Panc1 (cell line): ENCODE measurements around the gene MVD. TPM values are rescaled to one million over a fixed set of nuclear protein-coding genes. Genes with fewer than 3 reads are reported as not detected.

Experiments used
- ATAC-seq: fragments of 200-7000 bp; cut with Tn5 transposase; 2 replicates; pipeline ENCODE4 v1.9.1; 2020; ENCODE audit warnings: mild to moderate bottlenecking, moderate library complexity
- BruUV-seq: library from RNA; stranded (reverse); fragments of 400-500 nt; replicated peaks from 2 replicates; lab custom pipeline; 2021; lab: Mats Ljungman, UMichigan
- CTCF ChIA-PET: fragments of 300-600 bp; sonication (Branson Sonifier 250); formaldehyde crosslinking; loops from one replicate; lab custom pipeline; 2022; ENCODE audit warnings: antibody characterized with exemption; lab: Charles Lee
- POLR2A ChIA-PET: fragments of 300-600 bp; sonication (Branson Sonifier 250); formaldehyde crosslinking; loops from one replicate; lab custom pipeline; 2022; ENCODE audit warnings: antibody characterized with exemption; lab: Charles Lee
- DNase-seq: peaks from one replicate; pipeline ENCODE4 v3.0.0-alpha.2; 2010; ENCODE audit warnings: low read depth, low spot score
- H3K27ac ChIP-seq: 2 replicates; pipeline ENCODE4 v1.5.1; 2011; ENCODE audit warnings: mild to moderate bottlenecking, low read length, inconsistent platforms
- H3K27me3 ChIP-seq: fragments of 200-500 bp; sonication (Bioruptor generic); 2 replicates; pipeline ENCODE4 v1.6.0; 2014; ENCODE audit warnings: low read length, inconsistent platforms; ENCODE audit not compliant: control insufficient read depth, insufficient read depth
- H3K36me3 ChIP-seq: fragments of 200-500 bp; sonication (Bioruptor generic); 2 replicates; pipeline ENCODE4 v1.5.1; 2014; ENCODE audit warnings: inconsistent platforms, mild to moderate bottlenecking, low read length, moderate library complexity; ENCODE audit not compliant: control insufficient read depth, insufficient read depth
- H3K4me1 ChIP-seq: 2 replicates; pipeline ENCODE4 v1.5.1; 2011; ENCODE audit warnings: inconsistent platforms, mild to moderate bottlenecking, low read length, moderate library complexity; ENCODE audit not compliant: control insufficient read depth, insufficient read depth
- H3K4me3 ChIP-seq, 2 experiments: 2 replicates each; pipeline ENCODE4 v1.5.1; 2011 to 2012; ENCODE audit warnings: low read depth in 2 of 2, low read length in 2 of 2, mild to moderate bottlenecking in 2 of 2, inconsistent platforms in 1 of 2, moderate library complexity in 1 of 2
- H3K9me3 ChIP-seq: fragments of 200-500 bp; sonication (Bioruptor generic); 2 replicates; pipeline ENCODE4 v1.5.1; 2014; ENCODE audit warnings: low read depth, mild to moderate bottlenecking, inconsistent platforms, low read length, moderate library complexity; ENCODE audit not compliant: control insufficient read depth, insufficient read depth
- CTCF ChIP-seq: fragments of 450-650 bp; IDR thresholded peaks from 2 replicates; pipeline ENCODE4 v1.5.1; 2017; ENCODE audit warnings: mild to moderate bottlenecking
- POLR2AphosphoS5 ChIP-seq: IDR thresholded peaks from 2 replicates; pipeline ENCODE4 v1.6.1; 2012; ENCODE audit warnings: mild to moderate bottlenecking, low read depth, low read length, moderate library complexity
- SIN3A ChIP-seq: IDR thresholded peaks from 2 replicates; pipeline ENCODE4 v1.6.1; 2012; ENCODE audit warnings: low read depth, mild to moderate bottlenecking, low read length, moderate library complexity, borderline replicate concordance; ENCODE audit not compliant: insufficient read depth
- TCF7L2 ChIP-seq: IDR thresholded peaks from 2 replicates; pipeline ENCODE4 v1.6.1; 2011; ENCODE audit warnings: mild to moderate bottlenecking, low read depth, low read length, inconsistent platforms
- in situ Hi-C: cut with HindIII; loops from 2 replicates; pipeline ENCODE4 v1.10.0; 2016; ENCODE audit warnings: low sequenced_read_pairs, low pct_unique_long_range_greater_than_20kb
- intact Hi-C: fragments of 100-400 bp; cut with micrococcal nuclease; formaldehyde crosslinking; loops from one replicate; pipeline ENCODE4 v1.10.0; 2022; ENCODE audit not compliant: unreplicated experiment
- total RNA-seq: library from RNA; stranded (reverse); gene quantifications from one replicate; pipeline ENCODE4 v1.2.1, GENCODE V29; 2021; ENCODE audit not compliant: unreplicated experiment
- TF ChIP-seq, protein P1 (sequence below), 2 experiments: IDR thresholded peaks; 2 replicates each; pipeline ENCODE4 v1.6.1; 2011 to 2012; ENCODE audit warnings: low read depth in 2 of 2, control low read depth in 1 of 2, low read length in 1 of 2, mild to moderate bottlenecking in 1 of 2, moderate library complexity in 1 of 2; ENCODE audit not compliant: insufficient read depth in 1 of 2

Gene MVD
- total RNA-seq, 1 experiment from 2014 or later, result 96.8 TPM

DNA sequence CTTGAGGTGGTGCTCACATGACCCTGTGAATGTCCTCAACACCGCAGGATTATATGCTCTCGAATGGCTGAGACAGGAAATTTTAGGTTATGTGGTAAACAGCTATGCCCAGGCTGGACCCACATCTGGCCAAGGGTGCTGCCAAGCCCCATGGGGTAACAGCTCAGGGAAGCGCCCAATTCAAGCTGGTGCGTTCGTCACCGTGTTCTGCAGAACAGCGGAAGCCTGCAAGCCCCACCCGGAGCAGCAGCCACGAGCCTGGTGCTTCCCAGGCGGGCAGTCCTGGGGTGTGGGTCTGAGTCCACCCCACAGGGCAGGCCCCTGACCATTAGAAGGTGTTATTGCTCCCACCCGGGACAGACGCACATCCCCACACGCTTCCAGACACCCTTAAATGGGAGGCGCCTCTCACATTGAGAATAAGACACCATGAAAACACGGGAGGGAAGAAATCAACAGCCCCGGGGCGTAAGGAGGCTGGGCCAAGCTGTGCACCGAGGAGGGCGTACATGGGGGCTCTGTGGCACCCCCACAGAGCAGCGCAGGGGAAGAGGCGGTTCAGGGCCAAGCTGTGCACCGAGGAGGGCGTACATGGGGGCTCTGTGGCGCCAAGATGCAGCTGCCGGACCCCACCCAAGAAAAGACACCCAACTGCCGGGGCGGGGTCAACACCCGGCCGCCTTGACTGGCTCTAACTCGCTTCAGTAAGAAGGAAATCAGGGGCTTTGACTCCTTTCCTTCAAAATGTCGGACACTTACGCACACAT is 9.1 kb downstream of the MVD start:
- Histone ChIP-seq H3K36me3 (peaks cover 6% of the 10 kb centered on the region; the same call in 1 of the 2 replicates), H3K4me1 (peaks cover 14% of the 10 kb centered on the region), H3K9me3 (no peaks in the 10 kb centered on the region), H3K27me3 (no peaks in the 10 kb centered on the region), H3K27ac (no peak overlapping the region), H3K4me3 (no peak overlapping the region)
- CTCF ChIA-PET, result no interaction called here
- no TSS peak for BruUV-seq
- TF ChIP-seq POLR2AphosphoS5 (no peak), SIN3A (no peak), CTCF (no peak), TCF7L2 (no peak)
- TF ChIP-seq, protein P1, sequence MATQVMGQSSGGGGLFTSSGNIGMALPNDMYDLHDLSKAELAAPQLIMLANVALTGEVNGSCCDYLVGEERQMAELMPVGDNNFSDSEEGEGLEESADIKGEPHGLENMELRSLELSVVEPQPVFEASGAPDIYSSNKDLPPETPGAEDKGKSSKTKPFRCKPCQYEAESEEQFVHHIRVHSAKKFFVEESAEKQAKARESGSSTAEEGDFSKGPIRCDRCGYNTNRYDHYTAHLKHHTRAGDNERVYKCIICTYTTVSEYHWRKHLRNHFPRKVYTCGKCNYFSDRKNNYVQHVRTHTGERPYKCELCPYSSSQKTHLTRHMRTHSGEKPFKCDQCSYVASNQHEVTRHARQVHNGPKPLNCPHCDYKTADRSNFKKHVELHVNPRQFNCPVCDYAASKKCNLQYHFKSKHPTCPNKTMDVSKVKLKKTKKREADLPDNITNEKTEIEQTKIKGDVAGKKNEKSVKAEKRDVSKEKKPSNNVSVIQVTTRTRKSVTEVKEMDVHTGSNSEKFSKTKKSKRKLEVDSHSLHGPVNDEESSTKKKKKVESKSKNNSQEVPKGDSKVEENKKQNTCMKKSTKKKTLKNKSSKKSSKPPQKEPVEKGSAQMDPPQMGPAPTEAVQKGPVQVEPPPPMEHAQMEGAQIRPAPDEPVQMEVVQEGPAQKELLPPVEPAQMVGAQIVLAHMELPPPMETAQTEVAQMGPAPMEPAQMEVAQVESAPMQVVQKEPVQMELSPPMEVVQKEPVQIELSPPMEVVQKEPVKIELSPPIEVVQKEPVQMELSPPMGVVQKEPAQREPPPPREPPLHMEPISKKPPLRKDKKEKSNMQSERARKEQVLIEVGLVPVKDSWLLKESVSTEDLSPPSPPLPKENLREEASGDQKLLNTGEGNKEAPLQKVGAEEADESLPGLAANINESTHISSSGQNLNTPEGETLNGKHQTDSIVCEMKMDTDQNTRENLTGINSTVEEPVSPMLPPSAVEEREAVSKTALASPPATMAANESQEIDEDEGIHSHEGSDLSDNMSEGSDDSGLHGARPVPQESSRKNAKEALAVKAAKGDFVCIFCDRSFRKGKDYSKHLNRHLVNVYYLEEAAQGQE (IDR thresholded peaks at IDR 0.05; ENCODE audit: insufficient read depth in 1 of 2, low read depth in 2 of 2, low read length in 1 of 2), result no peak
- ATAC-seq, result no peak
- no peak for DNase-seq
- in situ Hi-C loops, result no loop called here
- intact Hi-C loops, result no loop called here
- POLR2A ChIA-PET, result no interaction called here

DNA sequence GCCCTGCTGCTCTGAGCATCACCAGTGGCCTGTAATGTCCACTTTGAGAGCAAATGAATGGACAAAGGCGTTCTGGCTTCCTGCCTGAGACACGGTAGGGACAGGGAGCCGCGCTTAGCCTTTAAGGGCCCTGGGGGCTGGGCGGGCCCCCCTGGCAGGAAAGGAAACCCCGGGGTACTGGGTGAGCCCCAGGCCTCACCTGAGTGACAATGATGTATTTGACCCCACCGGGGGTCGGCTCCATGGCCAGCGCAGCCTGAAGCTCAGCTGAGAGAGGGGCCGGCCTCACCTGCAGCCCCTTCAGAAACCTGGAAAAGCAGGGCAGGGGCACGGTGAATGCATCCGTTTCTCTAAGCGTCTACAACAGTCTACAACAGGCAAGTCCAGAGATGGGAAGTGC is 9.8 kb downstream of the MVD start:
- intact Hi-C loops, result no loop called here
- H3K27ac ChIP-seq, result no peak overlapping the region
- BruUV-seq, result no TSS peak
- DNase-seq (no peak), ATAC-seq (no peak)
- H3K36me3 ChIP-seq, result peaks cover 6% of the 10 kb centered on the region; the same call in 1 of the 2 replicates
- POLR2A ChIA-PET, result no interaction called here
- CTCF ChIA-PET, result no interaction called here
- TF ChIP-seq SIN3A (no peak), TCF7L2 (no peak), CTCF (no peak), POLR2AphosphoS5 (no peak)
- TF ChIP-seq, protein P1 (IDR thresholded peaks at IDR 0.05; ENCODE audit: insufficient read depth in 1 of 2, low read depth in 2 of 2, low read length in 1 of 2), result no peak
- H3K27me3 ChIP-seq, result no peaks in the 10 kb centered on the region
- in situ Hi-C loops, result no loop called here
- H3K4me1 ChIP-seq, result peaks cover 14% of the 10 kb centered on the region
- H3K9me3 ChIP-seq, result no peaks in the 10 kb centered on the region
- H3K4me3 ChIP-seq, result no peak overlapping the region
